Measurements from ENCODE around the gene TGFB3. TPM values are rescaled to one million over a fixed set of nuclear protein-coding genes. Genes with fewer than 3 reads are reported as not detected.

The TGFB3 gene
- total RNA-seq, 1 donor from 2014 or later, result 29.5 TPM

DNA sequence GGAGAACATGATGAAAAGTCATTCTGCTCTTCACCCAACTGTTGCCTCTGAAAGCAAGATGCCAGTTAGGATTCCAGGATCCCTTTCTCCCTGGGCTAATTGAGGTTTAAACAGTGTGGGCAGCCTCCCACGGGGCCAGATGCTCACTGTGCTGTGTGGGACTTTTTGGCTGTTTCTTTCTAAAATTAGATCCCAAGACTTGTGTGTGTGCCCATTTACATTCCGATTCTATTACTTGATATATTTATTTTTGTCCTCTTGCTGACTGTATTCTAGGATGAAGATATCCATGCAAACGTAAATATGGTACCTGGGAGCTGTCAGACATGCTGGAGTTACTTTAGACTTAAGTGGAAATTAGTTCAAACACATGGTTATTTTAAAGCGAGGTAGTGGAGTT is 10.0 kb upstream of the TGFB3 start:
- intact Hi-C loops (cut with DNase I), result loop anchor here (10.0 kb wide), 1 partner anchor 1383 kb away; the partner anchor contains the start of genes SAMD15 and TMED8
- ATAC-seq, result no peak

DNA sequence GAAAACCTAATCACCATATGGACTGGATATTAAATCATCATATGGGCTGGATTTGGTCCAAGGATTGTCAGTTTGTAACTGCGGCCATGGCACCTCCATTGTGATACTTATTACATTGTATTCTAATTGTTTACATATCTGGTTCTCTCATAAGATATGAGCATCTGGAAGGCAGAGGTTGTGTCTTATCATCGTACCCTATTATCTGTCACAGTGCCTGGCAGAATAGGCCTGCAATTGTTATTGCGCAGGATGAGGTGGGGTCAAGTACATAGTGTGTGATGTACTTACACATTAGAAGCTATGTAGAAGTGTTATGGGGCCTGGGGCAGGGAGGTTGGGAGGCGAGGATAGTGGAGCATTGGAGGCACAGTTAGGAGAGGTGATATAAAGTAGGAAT is 8.5 kb upstream of the TGFB3 start:
- intact Hi-C loops (cut with DNase I), result loop anchor here (10.0 kb wide), 1 partner anchor 1385 kb away; the partner anchor contains the start of genes SAMD15 and TMED8
- no peak for ATAC-seq

More for the DNA sequence above, 10.0 kb upstream of the TGFB3 start:
- no peak for DNase-seq (ENCODE audit: missing footprints)

DNA sequence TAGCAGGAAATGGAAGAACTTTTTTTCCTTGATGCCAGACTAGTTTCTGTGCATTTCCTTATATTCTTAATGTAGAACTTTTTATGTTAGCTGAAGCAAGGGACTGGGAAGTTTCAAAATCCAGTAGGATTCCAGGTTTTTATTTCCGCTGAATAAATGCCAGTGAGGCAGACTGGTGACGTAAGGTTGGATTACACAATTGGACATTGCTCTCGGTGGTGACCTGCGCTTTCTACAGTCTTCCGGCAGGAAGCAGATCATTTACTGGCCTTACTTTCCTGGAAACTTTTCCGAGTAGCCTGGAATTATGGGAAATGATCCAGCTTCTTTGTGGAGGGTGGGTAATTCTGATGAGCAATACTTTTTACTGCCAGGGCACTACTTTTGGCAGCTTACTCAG is 7.3 kb upstream of the TGFB3 start:
- DNase-seq (ENCODE audit: missing footprints) (no peak), ATAC-seq (peak; percentile 13)
- intact Hi-C loops (cut with DNase I), result loop anchor here (10.0 kb wide), 1 partner anchor 414 kb away; the partner anchor contains the start of gene FLVCR2

More for the DNA sequence above, 8.5 kb upstream of the TGFB3 start:
- no peak for DNase-seq (ENCODE audit: missing footprints)

DNA sequence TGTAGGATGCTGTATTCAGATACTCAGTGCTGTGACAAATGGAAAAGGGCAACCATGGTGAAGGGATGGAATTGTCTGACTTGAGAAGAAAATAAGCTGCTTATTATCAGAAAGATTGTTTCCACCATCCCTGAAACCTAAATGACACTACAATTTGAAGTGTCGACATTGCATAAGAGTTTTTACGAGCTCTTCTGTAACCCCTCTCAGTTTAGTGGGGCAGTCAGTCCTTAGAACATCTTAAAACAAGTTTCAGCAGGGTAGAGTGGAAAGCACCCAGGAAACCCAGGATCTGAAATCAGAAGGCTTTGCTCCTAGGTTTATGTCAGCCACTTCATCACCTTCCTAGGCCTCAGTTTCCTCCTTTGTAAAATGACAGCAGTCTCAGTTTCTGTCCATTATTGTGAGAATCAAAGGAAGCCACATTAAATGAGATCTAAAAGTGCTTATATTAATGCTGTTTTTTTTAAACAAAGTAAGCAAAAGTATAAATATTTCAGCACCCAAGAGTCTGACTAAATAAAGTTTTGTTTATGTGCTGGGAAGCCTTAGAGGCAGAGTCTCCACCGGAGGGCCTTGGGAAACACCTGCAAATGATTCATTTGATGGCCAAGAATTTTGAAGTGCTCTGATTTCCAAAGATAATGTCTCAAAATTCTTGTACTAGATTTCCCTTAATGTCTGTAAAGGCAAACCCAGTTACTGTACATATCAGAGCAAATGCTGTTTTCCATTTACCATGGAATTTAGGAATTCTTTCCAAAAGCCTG is 5.6 kb upstream of the TGFB3 start:
- no peak for DNase-seq (ENCODE audit: missing footprints)

DNA sequence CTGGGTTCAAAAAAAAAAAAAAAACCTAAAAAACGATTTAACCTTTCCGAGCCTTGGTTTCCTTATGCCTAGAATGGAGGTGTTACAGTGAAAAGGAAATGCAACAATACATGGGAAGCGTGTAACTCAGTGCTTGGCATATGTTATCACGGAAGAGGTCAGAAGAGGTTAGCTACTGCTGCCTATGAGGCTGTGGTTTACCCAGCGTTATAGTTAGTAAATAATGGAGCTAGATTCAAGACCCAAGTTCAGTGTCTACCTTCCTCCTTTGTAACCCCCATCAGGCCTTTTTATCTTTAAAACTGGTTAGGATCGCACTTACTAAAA is 4.6 kb upstream of the TGFB3 start:
- no peak for DNase-seq (ENCODE audit: missing footprints)
- intact Hi-C loops (cut with DNase I), result loop anchor here (10.0 kb wide), 1 partner anchor 412 kb away; the partner anchor contains the start of gene FLVCR2

More for the DNA sequence above, 5.6 kb upstream of the TGFB3 start:
- ATAC-seq, result no peak
- intact Hi-C loops (cut with DNase I), result loop anchor here (10.0 kb wide), 1 partner anchor 413 kb away; the partner anchor contains the start of gene FLVCR2

DNA sequence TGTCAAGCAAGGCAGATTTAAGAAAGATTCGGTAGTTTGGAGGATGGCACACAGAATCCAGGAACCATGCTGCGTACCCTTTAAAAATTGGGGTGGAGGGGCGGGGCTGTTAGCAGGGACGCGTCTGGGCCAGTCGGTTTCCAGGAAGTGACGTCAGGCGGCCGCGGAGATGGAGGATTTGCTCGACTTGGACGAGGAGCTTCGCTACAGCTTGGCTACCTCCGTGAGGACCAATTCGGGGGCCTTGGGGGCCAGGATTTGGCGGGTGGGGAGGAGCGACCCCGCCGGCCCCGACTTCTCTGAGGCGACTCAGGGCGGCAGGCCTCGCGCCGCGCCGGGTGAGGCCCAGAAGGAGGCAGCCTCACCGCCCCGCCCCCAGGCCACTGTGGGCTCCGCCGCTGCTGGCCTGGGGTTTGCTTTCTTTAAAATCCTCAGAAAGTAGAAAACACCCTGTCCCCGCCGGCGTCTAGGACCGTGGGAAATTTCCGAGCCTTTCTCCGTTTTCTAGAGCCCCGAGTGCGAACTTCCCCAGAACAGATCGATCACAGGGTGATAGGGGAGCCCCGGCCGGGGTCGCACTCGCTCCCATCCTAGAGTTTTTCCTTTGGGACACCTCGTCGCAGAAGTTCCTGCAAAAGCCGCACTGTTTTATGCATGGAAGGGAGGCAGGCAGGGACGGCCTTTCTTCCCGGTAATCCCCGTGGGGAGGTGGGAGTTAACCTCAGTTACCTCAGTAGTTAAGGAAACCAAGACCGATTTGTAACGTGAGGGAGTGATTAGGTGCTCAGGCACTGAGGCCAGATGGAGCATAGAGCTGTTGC is 4.0 kb upstream of the TGFB3 start, which contains the start of gene IFT43:
Gene IFT43 (plus strand): TSS at position 146 of the 821 bp plus-strand sequence. CDS start 24 bp downstream, at position 170.
- peak; percentile 50 for ATAC-seq
- peak; percentile 97 for DNase-seq (ENCODE audit: missing footprints)
- intact Hi-C loops (cut with DNase I), result loop anchor here (1.0 to 10.0 kb wide), 2 partner anchors 275 to 411 kb away; partner anchors contain the start of gene FLVCR2

More for the DNA sequence above, 4.6 kb upstream of the TGFB3 start:
- no peak for ATAC-seq

DNA sequence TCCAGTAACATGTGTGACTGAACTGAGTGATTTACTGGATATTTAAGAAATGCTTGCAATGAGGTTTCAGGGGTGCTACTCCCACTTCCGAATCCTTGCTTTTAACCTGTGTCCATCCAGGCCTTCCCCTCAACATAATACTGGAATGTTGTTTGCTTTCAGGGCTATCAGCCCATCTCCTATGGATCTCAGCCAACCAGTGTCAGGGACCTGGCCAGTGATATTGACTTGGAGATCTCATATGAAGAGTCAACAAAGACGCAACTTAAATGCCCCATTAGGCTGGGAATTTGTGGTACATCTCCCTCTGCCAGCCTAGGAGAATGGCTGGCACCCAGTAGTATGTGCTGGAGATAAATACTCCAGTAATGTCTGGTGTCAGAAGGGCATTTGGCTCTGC is 2.9 kb upstream of the TGFB3 start:
- intact Hi-C loops (cut with DNase I), result loop anchor here (1.0 to 10.0 kb wide), 2 partner anchors 273 to 410 kb away; partner anchors contain the start of gene FLVCR2
- no peak for DNase-seq (ENCODE audit: missing footprints)
- no peak for ATAC-seq

DNA sequence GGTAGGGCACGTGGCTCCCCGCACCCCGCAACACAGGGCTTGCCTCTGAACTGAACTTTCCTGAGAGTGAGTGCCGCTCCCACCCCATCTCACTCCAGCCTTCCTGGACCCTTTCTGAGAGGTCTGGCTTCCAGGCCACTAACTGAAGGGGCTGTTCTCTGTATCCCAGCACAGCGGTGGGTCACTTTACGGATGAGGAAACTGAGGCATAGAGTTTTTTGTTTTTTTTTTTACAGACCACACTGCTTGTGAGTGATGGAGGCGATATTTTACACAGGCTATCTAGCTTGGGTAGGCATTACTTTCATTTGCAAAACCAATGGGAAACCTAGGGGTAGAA is 1.2 kb upstream of the TGFB3 start:
- DNase-seq (ENCODE audit: missing footprints), result no peak
- intact Hi-C loops (cut with DNase I), result loop anchor here (2.0 to 10.0 kb wide), 2 partner anchors 190 to 408 kb away; partner anchors contain the start of gene FLVCR2
- ATAC-seq, result no peak

DNA sequence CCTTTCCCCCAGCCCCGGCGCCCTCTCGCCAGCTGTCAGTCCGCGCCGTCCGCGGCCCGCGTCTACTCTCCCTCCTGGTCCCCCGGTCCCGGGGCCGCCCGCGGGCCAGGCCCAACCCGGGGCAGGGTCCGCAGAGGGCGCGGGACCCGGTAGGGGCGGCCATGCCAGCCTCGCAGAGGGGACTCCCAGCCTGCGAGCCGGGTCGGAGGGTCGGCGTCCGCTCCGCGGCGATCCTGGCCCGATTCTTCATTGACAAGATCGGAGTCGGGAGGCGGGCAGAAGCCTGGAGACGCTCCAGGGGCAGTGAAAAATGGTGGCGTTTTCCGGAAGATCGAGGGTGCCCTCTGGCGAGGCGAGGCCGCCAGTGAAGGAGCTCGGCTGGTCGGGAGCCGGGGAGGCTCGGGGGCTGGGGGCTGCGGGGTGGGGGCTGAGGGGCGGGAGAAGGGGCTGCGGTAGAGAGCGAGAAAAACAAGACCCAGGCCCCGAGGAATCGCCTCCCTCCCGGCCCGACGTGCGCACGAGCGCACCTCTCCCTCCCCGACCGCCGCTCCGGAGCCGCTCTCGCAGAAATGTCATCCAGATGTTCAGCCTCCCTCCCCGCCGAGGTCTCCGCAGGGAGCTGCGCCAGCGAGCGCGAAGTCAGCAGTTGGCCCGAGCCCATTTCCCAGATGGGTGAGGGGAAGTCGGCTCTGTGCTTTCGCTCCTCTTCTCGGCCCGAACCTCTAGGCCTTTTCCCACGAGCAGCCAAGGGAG is 647 bp upstream of the TGFB3 start:
- ATAC-seq (peak; percentile 69), DNase-seq (ENCODE audit: missing footprints) (peak; percentile 88)
- intact Hi-C loops (cut with DNase I), result loop anchor here (1.0 to 10.0 kb wide), 3 partner anchors 75 to 408 kb away; partner anchors contain the start of gene FLVCR2

DNA sequence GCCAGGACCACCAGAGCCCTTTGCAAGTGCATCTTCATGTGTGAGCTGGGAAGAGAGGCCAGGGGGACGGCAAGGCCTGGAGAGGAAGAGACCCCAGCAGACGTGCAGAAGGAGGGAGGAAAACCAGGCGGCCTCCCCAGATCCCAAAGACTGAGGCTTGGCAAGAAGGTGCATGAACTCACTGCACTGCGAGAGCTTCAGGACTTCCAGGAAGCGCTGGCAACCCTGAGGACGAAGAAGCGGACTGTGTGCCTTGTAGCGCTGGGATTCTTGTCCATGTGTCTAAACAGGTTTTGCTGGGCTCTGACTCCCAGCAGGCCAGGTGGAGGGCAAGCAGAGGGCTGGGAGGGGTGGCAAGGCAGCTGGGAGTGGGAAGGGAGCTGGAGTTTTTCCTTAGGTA is 939 bp downstream of the TGFB3 start:
- DNase-seq (ENCODE audit: missing footprints), result no peak
- intact Hi-C loops (cut with DNase I), result loop anchor here (10.0 kb wide), 1 partner anchor 406 kb away; the partner anchor contains the start of gene FLVCR2
- ATAC-seq, result no peak

DNA sequence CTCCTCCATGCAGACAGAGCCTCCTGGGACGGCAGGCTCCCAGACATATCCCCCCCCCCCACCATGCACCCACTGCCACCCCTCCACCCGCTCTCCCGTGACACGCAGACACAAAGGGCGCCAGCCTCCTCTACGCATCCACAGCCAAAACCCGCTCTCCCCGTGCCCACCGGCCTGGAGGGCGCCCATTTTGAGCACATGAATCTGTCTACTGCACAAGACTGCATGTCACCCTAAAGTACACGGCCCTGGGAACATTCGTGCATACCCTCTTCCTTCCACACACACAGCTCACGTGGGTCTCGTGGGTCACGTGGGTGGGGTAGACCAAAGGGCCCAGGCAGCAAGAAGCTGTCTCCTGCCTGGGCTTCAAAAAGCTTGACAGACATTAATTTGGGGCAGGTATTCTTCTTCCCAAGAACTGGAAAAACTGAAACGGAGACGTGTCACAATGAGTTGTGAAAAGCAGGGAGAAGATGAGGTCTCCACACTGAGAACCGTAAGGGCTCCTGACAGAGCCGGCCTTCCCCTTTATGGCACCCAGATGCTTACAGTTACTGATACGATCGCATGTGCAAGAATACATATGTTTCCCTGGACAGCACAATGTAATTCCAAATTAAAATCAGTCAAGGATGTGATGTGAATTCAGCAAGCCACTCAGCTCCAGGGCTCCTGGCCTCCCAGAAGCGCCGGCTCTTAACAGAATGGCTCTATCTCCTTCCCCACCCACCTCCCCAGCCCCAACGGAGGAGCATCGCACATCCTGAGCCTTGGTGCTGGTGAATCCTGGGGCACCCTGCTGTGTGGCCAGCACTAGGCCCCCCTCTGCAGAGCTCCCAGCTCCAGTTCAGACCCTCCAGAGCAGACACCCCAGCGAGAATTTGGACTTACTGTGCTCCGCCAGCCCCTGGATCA is 1.9 kb downstream of the TGFB3 start:
- intact Hi-C loops (cut with DNase I), result loop anchor here (10.0 kb wide), 1 partner anchor 405 kb away; the partner anchor contains the start of gene FLVCR2
- ATAC-seq (no peak), DNase-seq (ENCODE audit: missing footprints) (no peak)

DNA sequence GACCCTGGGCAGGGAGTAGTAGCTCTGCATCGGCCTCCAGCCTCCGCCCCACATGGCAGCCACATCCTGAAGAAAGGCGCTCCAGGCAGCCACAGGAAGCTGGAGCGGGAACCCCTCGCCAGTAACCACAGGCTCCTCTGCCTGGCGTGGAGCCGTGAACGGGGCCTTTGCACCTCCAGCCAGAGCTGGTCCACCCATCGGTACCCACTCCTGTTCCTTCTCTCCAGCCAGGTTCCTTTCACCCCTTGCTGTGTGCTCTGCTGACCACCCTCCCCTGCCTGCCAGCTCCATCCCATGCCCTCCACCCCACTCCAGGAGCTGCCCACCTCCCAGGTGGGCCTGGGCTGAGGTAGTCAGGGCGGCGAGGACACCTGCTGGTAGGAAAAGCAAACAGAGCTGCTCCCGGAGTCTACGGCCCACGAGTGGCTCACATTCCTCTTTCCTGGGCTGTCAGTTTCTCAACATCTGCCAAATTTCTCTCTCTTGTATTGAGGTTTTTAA is 2.7 kb downstream of the TGFB3 start:
- ATAC-seq, result no peak
- DNase-seq (ENCODE audit: missing footprints), result no peak
- intact Hi-C loops (cut with DNase I), result no loop called here

DNA sequence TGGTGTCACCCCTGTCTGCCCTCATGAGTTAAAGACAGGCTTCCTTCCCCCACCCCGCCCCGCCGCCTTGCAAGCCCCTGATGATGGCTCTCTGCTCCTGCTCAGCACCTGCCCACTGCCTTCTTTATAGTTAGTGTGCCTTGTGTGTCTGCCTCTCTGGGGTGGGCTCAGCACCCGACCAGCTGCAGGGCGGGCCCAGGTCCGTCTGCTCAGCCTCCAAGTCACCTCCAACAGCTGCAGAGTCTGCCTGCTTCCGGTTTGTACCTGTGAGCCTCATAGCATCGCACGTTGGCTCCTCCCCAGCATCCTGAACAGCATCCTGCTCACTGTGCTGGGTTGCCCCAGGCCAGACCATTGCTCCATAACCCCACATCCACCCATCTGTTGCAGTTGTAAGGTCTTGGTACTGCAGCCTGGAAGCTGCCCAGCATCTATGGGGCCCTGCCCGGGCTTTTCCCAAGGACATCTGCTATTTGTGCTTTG is 3.5 kb downstream of the TGFB3 start:
- DNase-seq (ENCODE audit: missing footprints) (no peak), ATAC-seq (no peak)
- intact Hi-C loops (cut with DNase I), result no loop called here

DNA sequence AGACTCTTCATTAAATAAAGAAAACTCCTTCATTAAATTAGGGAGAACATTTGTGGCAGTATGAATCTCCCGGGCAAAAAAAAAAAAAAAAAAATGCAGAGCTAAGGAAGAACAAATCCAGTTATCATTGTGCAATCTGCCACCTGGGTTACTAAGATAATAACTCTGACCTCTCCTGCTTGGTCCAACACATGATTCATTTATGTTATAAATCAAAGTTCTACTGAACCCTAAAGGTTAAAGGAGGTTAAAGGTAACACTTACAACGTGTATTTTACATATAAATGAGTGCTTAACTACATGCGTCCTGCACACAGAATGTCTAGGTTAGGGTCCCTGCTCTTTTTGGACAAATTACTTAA is 4.2 kb downstream of the TGFB3 start:
- ATAC-seq (no peak), DNase-seq (ENCODE audit: missing footprints) (no peak)
- intact Hi-C loops (cut with DNase I), result no loop called here

DNA sequence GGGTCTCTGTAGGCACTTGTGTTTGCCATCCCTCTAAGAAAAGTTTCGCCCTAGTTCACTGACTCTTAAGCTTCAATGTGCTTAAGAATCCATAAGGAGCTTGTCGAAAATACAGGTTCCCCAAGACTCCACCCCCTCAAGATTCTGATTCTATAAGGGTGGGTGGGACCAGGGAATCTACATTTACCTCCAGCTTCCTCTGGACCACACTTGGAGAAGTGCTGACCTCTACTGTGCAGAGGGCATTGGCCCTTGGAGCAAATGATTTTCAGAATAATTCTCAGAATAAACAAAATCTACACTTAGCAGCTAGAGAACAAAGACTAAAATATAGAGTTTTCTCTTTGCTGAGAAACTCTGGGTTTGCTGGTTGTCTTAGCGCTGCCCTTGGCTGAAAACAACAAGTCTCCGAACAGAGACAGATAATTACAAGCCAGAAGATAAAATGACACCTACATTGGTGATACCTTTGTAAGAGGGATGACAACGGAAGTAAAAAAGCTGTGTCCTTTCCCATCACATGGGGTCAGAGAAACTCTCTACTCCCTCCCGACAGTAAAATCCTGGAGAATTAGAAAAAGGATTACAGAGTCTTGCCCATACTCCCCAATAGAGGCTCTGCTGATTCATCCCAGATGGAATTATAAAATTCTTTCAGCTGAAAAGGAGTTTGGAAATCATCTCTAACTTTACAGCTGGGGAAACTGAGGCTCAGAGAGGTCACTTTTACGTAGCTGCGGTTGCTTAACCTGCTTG is 4.8 kb downstream of the TGFB3 start:
- intact Hi-C loops (cut with DNase I), result no loop called here
- ATAC-seq (no peak), DNase-seq (ENCODE audit: missing footprints) (no peak)

DNA sequence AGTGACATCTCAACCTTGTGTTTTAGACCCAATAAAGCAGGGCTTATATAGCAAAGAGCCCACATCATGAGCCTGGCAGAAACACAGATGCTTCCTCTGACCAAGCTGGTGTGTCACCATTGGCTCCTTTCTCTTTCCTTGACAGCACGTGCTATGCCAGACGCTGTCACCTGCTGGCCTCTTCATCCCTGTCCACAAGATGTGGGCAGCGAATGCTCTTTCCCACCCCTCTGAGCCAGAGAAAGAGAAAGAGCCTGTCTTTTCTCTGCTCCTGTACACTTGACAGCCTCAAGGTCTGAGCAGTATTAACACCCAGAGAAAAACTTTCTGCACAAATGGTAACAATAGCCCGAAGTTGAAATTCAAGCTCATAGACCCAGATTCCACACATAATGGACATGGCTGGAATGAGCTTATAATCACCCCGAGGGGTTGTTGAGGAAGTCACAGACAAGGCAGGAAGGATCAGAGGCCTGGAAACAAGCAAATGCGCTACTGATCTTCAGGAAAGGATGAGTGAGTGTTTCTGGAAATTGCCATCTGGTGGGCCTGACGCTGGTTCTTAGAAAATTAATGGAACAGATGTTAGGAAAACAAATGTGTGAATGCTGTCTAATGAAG is 8.9 kb downstream of the TGFB3 start:
- ATAC-seq (no peak), DNase-seq (ENCODE audit: missing footprints) (no peak)
- intact Hi-C loops (cut with DNase I), result no loop called here

All from Right ventricle myocardium inferior (tissue), 1 donor.